Measurements from ENCODE around the gene MLXIPL.
"Not testable (repeated sequence)": the region's sequence is repeated elsewhere in the genome, so short reads cannot be mapped to it uniquely, and the experiment has no call there.

MLXIPL gene

GRCh38 chr7:73628504-73628903 is 4.2 kb upstream of the MLXIPL start:
- Histone ChIP-seq H3K27me3 (ENCODE audit: control insufficient read depth in 1 of 2, insufficient read depth in 2 of 2, low read length in 2 of 2) (peaks cover 5 to 15% of the 10 kb centered on the region in 2 donors), H3K9me3 (ENCODE audit: control insufficient read depth in 1 of 2, low read length in 2 of 2) (no peaks in the 10 kb centered on the region), H3K9ac (ENCODE audit: low read depth in 1 of 2, low read length in 2 of 2) (no peak overlapping the region), H3K4me3 (ENCODE audit: low read depth in 1 of 2, low read length in 2 of 2) (no peak overlapping the region), H3K27ac (ENCODE audit: low read depth, low read length) (no peak overlapping the region), H3K36me3 (ENCODE audit: control insufficient read depth in 1 of 2, insufficient read depth in 2 of 2, low read length in 2 of 2) (no peaks in the 10 kb centered on the region), H3K4me1 (ENCODE audit: control insufficient read depth in 1 of 2, insufficient read depth in 2 of 2, low read length in 2 of 2) (no peaks in the 10 kb centered on the region)

- Histone ChIP-seq H3K27ac (ENCODE audit: low read depth, low read length) (no peak overlapping the region), H3K4me1 (ENCODE audit: control insufficient read depth in 1 of 2, insufficient read depth in 2 of 2, low read length in 2 of 2) (peaks cover 0 to 9% of the 10 kb centered on the region in 2 donors), H3K9ac (ENCODE audit: low read depth in 1 of 2, low read length in 2 of 2) (no peak overlapping the region), H3K27me3 (ENCODE audit: control insufficient read depth in 1 of 2, insufficient read depth in 2 of 2, low read length in 2 of 2) (peaks cover 5 to 24% of the 10 kb centered on the region in 2 donors), H3K36me3 (ENCODE audit: control insufficient read depth in 1 of 2, insufficient read depth in 2 of 2, low read length in 2 of 2) (no peaks in the 10 kb centered on the region), H3K9me3 (ENCODE audit: control insufficient read depth in 1 of 2, low read length in 2 of 2) (no peaks in the 10 kb centered on the region), H3K4me3 (ENCODE audit: low read depth in 1 of 2, low read length in 2 of 2) (no peak overlapping the region)
Measured at GRCh38 chr7:73626814-73627213, 2.5 kb upstream of the MLXIPL start.

- Histone ChIP-seq H3K4me3 (ENCODE audit: low read depth in 1 of 2, low read length in 2 of 2) (no peak overlapping the region), H3K36me3 (ENCODE audit: control insufficient read depth in 1 of 2, insufficient read depth in 2 of 2, low read length in 2 of 2) (no peaks in the 10 kb centered on the region), H3K27me3 (ENCODE audit: control insufficient read depth in 1 of 2, insufficient read depth in 2 of 2, low read length in 2 of 2) (peaks cover 8 to 24% of the 10 kb centered on the region in 2 donors), H3K4me1 (ENCODE audit: control insufficient read depth in 1 of 2, insufficient read depth in 2 of 2, low read length in 2 of 2) (peaks cover 0 to 9% of the 10 kb centered on the region in 2 donors), H3K9ac (ENCODE audit: low read depth in 1 of 2, low read length in 2 of 2) (no peak overlapping the region), H3K9me3 (ENCODE audit: control insufficient read depth in 1 of 2, low read length in 2 of 2) (no peaks in the 10 kb centered on the region), H3K27ac (ENCODE audit: low read depth, low read length) (no peak overlapping the region)
Measured at GRCh38 chr7:73625276-73625675, 954 bp upstream of the MLXIPL start.

- no peaks in the 10 kb centered on the region for H3K36me3 ChIP-seq (ENCODE audit: control insufficient read depth in 1 of 2, insufficient read depth in 2 of 2, low read length in 2 of 2)
- H3K9ac ChIP-seq (ENCODE audit: low read depth in 1 of 2, low read length in 2 of 2): no peak overlapping the region
- H3K9me3 ChIP-seq (ENCODE audit: control insufficient read depth in 1 of 2, low read length in 2 of 2): no peaks in the 10 kb centered on the region
- H3K4me3 ChIP-seq (ENCODE audit: low read depth in 1 of 2, low read length in 2 of 2): no peak overlapping the region
- H3K27ac ChIP-seq (ENCODE audit: low read depth, low read length): no peak overlapping the region
- H3K4me1 ChIP-seq (ENCODE audit: control insufficient read depth in 1 of 2, insufficient read depth in 2 of 2, low read length in 2 of 2): peaks cover 0 to 9% of the 10 kb centered on the region in 2 donors
- H3K27me3 ChIP-seq (ENCODE audit: control insufficient read depth in 1 of 2, insufficient read depth in 2 of 2, low read length in 2 of 2): peaks cover 8 to 24% of the 10 kb centered on the region in 2 donors
Measured at GRCh38 chr7:73624669-73625001, 313 bp upstream of the MLXIPL start.

GRCh38 chr7:73622909-73623797 is 1.2 kb downstream of the MLXIPL start:
- H3K4me3 ChIP-seq (ENCODE audit: low read depth in 1 of 2, low read length in 2 of 2): peak overlapping the region; percentile 71 to 76
- H3K36me3 ChIP-seq (ENCODE audit: control insufficient read depth in 1 of 2, insufficient read depth in 2 of 2, low read length in 2 of 2): peaks cover 0 to 4% of the 10 kb centered on the region in 2 donors
- H3K4me1 ChIP-seq (ENCODE audit: control insufficient read depth in 1 of 2, insufficient read depth in 2 of 2, low read length in 2 of 2): peaks cover 0 to 9% of the 10 kb centered on the region in 2 donors
- peaks cover 5 to 21% of the 10 kb centered on the region in 2 donors for H3K27me3 ChIP-seq (ENCODE audit: control insufficient read depth in 1 of 2, insufficient read depth in 2 of 2, low read length in 2 of 2)
- H3K9ac ChIP-seq (ENCODE audit: low read depth in 1 of 2, low read length in 2 of 2): peak overlapping the region; percentile 72 to 77
- H3K27ac ChIP-seq (ENCODE audit: low read depth, low read length): no peak overlapping the region
- H3K9me3 ChIP-seq (ENCODE audit: control insufficient read depth in 1 of 2, low read length in 2 of 2): no peaks in the 10 kb centered on the region

GRCh38 chr7:73622527-73622908 is 1.8 kb downstream of the MLXIPL start:
- Histone ChIP-seq H3K9me3 (ENCODE audit: control insufficient read depth in 1 of 2, low read length in 2 of 2) (no peaks in the 10 kb centered on the region), H3K36me3 (ENCODE audit: control insufficient read depth in 1 of 2, insufficient read depth in 2 of 2, low read length in 2 of 2) (peaks cover 0 to 4% of the 10 kb centered on the region in 2 donors), H3K4me3 (ENCODE audit: low read depth in 1 of 2, low read length in 2 of 2) (peak overlapping the region; percentile 71 to 76), H3K9ac (ENCODE audit: low read depth in 1 of 2, low read length in 2 of 2) (peak overlapping the region; percentile 7 to 77), H3K27ac (ENCODE audit: low read depth, low read length) (no peak overlapping the region), H3K27me3 (ENCODE audit: control insufficient read depth in 1 of 2, insufficient read depth in 2 of 2, low read length in 2 of 2) (peaks cover 3 to 16% of the 10 kb centered on the region in 2 donors), H3K4me1 (ENCODE audit: control insufficient read depth in 1 of 2, insufficient read depth in 2 of 2, low read length in 2 of 2) (peaks cover 0 to 9% of the 10 kb centered on the region in 2 donors)

- H3K9me3 ChIP-seq (ENCODE audit: control insufficient read depth in 1 of 2, low read length in 2 of 2): no peaks in the 10 kb centered on the region
- H3K4me1 ChIP-seq (ENCODE audit: control insufficient read depth in 1 of 2, insufficient read depth in 2 of 2, low read length in 2 of 2): peaks cover 0 to 9% of the 10 kb centered on the region in 2 donors
- peaks cover 3 to 11% of the 10 kb centered on the region in 2 donors for H3K27me3 ChIP-seq (ENCODE audit: control insufficient read depth in 1 of 2, insufficient read depth in 2 of 2, low read length in 2 of 2)
- peaks cover 0 to 4% of the 10 kb centered on the region in 2 donors for H3K36me3 ChIP-seq (ENCODE audit: control insufficient read depth in 1 of 2, insufficient read depth in 2 of 2, low read length in 2 of 2)
- H3K4me3 ChIP-seq (ENCODE audit: low read depth in 1 of 2, low read length in 2 of 2): no peak overlapping the region
- no peak overlapping the region for H3K9ac ChIP-seq (ENCODE audit: low read depth in 1 of 2, low read length in 2 of 2)
- no peak overlapping the region for H3K27ac ChIP-seq (ENCODE audit: low read depth, low read length)
Measured at GRCh38 chr7:73621168-73622063, 2.9 kb downstream of the MLXIPL start.

GRCh38 chr7:73619394-73619793 is 4.9 kb downstream of the MLXIPL start:
- peaks cover 7 to 18% of the 10 kb centered on the region in 2 donors for H3K4me1 ChIP-seq (ENCODE audit: control insufficient read depth in 1 of 2, insufficient read depth in 2 of 2, low read length in 2 of 2)
- H3K27me3 ChIP-seq (ENCODE audit: control insufficient read depth in 1 of 2, insufficient read depth in 2 of 2, low read length in 2 of 2): peaks cover 3 to 10% of the 10 kb centered on the region in 2 donors

GRCh38 chr7:73618538-73618937 is 5.8 kb downstream of the MLXIPL start:
- Histone ChIP-seq H3K27me3 (ENCODE audit: control insufficient read depth in 1 of 2, insufficient read depth in 2 of 2, low read length in 2 of 2) (peaks cover 3 to 9% of the 10 kb centered on the region in 2 donors), H3K27ac (ENCODE audit: low read depth, low read length) (no peak overlapping the region), H3K4me1 (ENCODE audit: control insufficient read depth in 1 of 2, insufficient read depth in 2 of 2, low read length in 2 of 2) (peaks cover 15 to 26% of the 10 kb centered on the region in 2 donors), H3K9me3 (ENCODE audit: control insufficient read depth in 1 of 2, low read length in 2 of 2) (no peaks in the 10 kb centered on the region), H3K4me3 (ENCODE audit: low read depth in 1 of 2, low read length in 2 of 2) (no peak overlapping the region), H3K36me3 (ENCODE audit: control insufficient read depth in 1 of 2, insufficient read depth in 2 of 2, low read length in 2 of 2) (peaks cover 0 to 7% of the 10 kb centered on the region in 2 donors), H3K9ac (ENCODE audit: low read depth in 1 of 2, low read length in 2 of 2) (no peak overlapping the region)

More at GRCh38 chr7:73619394-73619793, 4.9 kb downstream of the MLXIPL start:
- not testable (repeated sequence) for H3K9me3 ChIP-seq (ENCODE audit: control insufficient read depth in 1 of 2, low read length in 2 of 2); H3K36me3 ChIP-seq (ENCODE audit: control insufficient read depth in 1 of 2, insufficient read depth in 2 of 2, low read length in 2 of 2); H3K9ac ChIP-seq (ENCODE audit: low read depth in 1 of 2, low read length in 2 of 2); H3K4me3 ChIP-seq (ENCODE audit: low read depth in 1 of 2, low read length in 2 of 2); H3K27ac ChIP-seq (ENCODE audit: low read depth, low read length)

GRCh38 chr7:73617520-73617919 is 6.8 kb downstream of the MLXIPL start:
- not testable (repeated sequence) for H3K4me3 ChIP-seq (ENCODE audit: low read depth in 1 of 2, low read length in 2 of 2); H3K9ac ChIP-seq (ENCODE audit: low read depth in 1 of 2, low read length in 2 of 2); H3K9me3 ChIP-seq (ENCODE audit: control insufficient read depth in 1 of 2, low read length in 2 of 2); H3K27me3 ChIP-seq (ENCODE audit: control insufficient read depth in 1 of 2, insufficient read depth in 2 of 2, low read length in 2 of 2); H3K27ac ChIP-seq (ENCODE audit: low read depth, low read length); H3K36me3 ChIP-seq (ENCODE audit: control insufficient read depth in 1 of 2, insufficient read depth in 2 of 2, low read length in 2 of 2)
- peaks cover 17 to 27% of the 10 kb centered on the region in 2 donors for H3K4me1 ChIP-seq (ENCODE audit: control insufficient read depth in 1 of 2, insufficient read depth in 2 of 2, low read length in 2 of 2)
